ENCODE results near the gene YWHAG.

The YWHAG gene

GRCh38 chr7:76285604-76286374, 73.0 kb downstream of the YWHAG start:
- DNase-seq (ENCODE audit: insufficient read length) (no peak), FAIRE-seq (no peak)
- TF ChIP-seq POLR2AphosphoS5 (IDR thresholded peaks at IDR 0.05; ENCODE audit: low read depth, low read length) (no peak), POLR2A (IDR thresholded peaks at IDR 0.05; ENCODE audit: low read depth, low read length) (no peak), TAF1 (IDR thresholded peaks at IDR 0.05; ENCODE audit: borderline replicate concordance, low read depth, low read length) (no peak)

GRCh38 chr7:76283254-76284159, 75.3 kb downstream of the YWHAG start:
- FAIRE-seq (no peak), DNase-seq (ENCODE audit: insufficient read length) (no peak)
- no peak for TF ChIP-seq POLR2A (IDR thresholded peaks at IDR 0.05; ENCODE audit: low read depth, low read length)
- no peak for TF ChIP-seq POLR2AphosphoS5 (IDR thresholded peaks at IDR 0.05; ENCODE audit: low read depth, low read length)
- no peak for TF ChIP-seq TAF1 (IDR thresholded peaks at IDR 0.05; ENCODE audit: borderline replicate concordance, low read depth, low read length)

GRCh38 chr7:76282344-76283253, 76.2 kb downstream of the YWHAG start:
- FAIRE-seq: no peak
- DNase-seq (ENCODE audit: insufficient read length): no peak
- TF ChIP-seq POLR2AphosphoS5 (IDR thresholded peaks at IDR 0.05; ENCODE audit: low read depth, low read length) (no peak), TAF1 (IDR thresholded peaks at IDR 0.05; ENCODE audit: borderline replicate concordance, low read depth, low read length) (no peak), POLR2A (IDR thresholded peaks at IDR 0.05; ENCODE audit: low read depth, low read length) (no peak)

- DNase-seq (ENCODE audit: insufficient read length) (no peak), FAIRE-seq (no peak)
- no peak for TF ChIP-seq POLR2AphosphoS5 (IDR thresholded peaks at IDR 0.05; ENCODE audit: low read depth, low read length)
- TF ChIP-seq POLR2A (IDR thresholded peaks at IDR 0.05; ENCODE audit: low read depth, low read length): no peak
- TF ChIP-seq TAF1 (IDR thresholded peaks at IDR 0.05; ENCODE audit: borderline replicate concordance, low read depth, low read length): no peak
Observed at GRCh38 chr7:76281706-76282343, 77.0 kb downstream of the YWHAG start.

GRCh38 chr7:76281006-76281705, 77.6 kb downstream of the YWHAG start:
- DNase-seq (ENCODE audit: insufficient read length) (no peak), FAIRE-seq (no peak)
- TF ChIP-seq POLR2AphosphoS5 (IDR thresholded peaks at IDR 0.05; ENCODE audit: low read depth, low read length): no peak
- TF ChIP-seq POLR2A (IDR thresholded peaks at IDR 0.05; ENCODE audit: low read depth, low read length): no peak
- TF ChIP-seq TAF1 (IDR thresholded peaks at IDR 0.05; ENCODE audit: borderline replicate concordance, low read depth, low read length): no peak

- TF ChIP-seq POLR2A (IDR thresholded peaks at IDR 0.05; ENCODE audit: low read depth, low read length) (no peak), TAF1 (IDR thresholded peaks at IDR 0.05; ENCODE audit: borderline replicate concordance, low read depth, low read length) (no peak), POLR2AphosphoS5 (IDR thresholded peaks at IDR 0.05; ENCODE audit: low read depth, low read length) (no peak)
- FAIRE-seq: no peak
Observed at GRCh38 chr7:76280408-76280807, 78.4 kb downstream of the YWHAG start.

GRCh38 chr7:76278540-76278939, 80.3 kb downstream of the YWHAG start:
- no peak for TF ChIP-seq TAF1 (IDR thresholded peaks at IDR 0.05; ENCODE audit: borderline replicate concordance, low read depth, low read length)
- TF ChIP-seq POLR2AphosphoS5 (IDR thresholded peaks at IDR 0.05; ENCODE audit: low read depth, low read length): no peak
- no peak for TF ChIP-seq POLR2A (IDR thresholded peaks at IDR 0.05; ENCODE audit: low read depth, low read length)
- DNase-seq (ENCODE audit: insufficient read length) (no peak), FAIRE-seq (no peak)

More at GRCh38 chr7:76280408-76280807, 78.4 kb downstream of the YWHAG start:
- no peak for DNase-seq (ENCODE audit: insufficient read length)

All from GM12892 (cell line).